Right cardiac atrium (tissue), 5 donors: ENCODE results near the gene MRPL4. TPM values are rescaled to one million over a fixed set of nuclear protein-coding genes. Genes with fewer than 3 reads are reported as not detected.
"Not testable (repeated sequence)": the region's sequence is repeated elsewhere in the genome, so short reads cannot be mapped to it uniquely, and the experiment has no call there.

Source experiments
- ATAC-seq, 2 donors: fragments of 200-7000 bp; cut with Tn5 transposase; one replicate each; pipeline versions ENCODE4 v1.8.0 to v1.9.1; 2020; ENCODE audit warnings: moderate library complexity in 2 of 2, mild to moderate bottlenecking in 1 of 2
- DNase-seq, 3 donors: peaks; one replicate each; pipeline ENCODE4 v3.0.0-alpha.2; 2020
- H3K27ac ChIP-seq: one replicate; pipeline ENCODE4 v1.5.1; 2013; ENCODE audit warnings: mild to moderate bottlenecking, low read length, control low read depth, moderate library complexity
- H3K27me3 ChIP-seq: one replicate; pipeline ENCODE4 v1.6.1; 2013; ENCODE audit not compliant: control insufficient read depth, insufficient read depth
- H3K4me1 ChIP-seq: one replicate; pipeline ENCODE4 v1.6.1; 2013; ENCODE audit warnings: low read length; ENCODE audit not compliant: control insufficient read depth, insufficient read depth
- H3K4me3 ChIP-seq: one replicate; pipeline ENCODE4 v1.5.1; 2013; ENCODE audit warnings: low read length, control low read depth
- H3K9me3 ChIP-seq: one replicate; pipeline ENCODE4 v1.6.1; 2013; ENCODE audit warnings: low read length; ENCODE audit not compliant: control insufficient read depth
- WGBS: extraction: QIAGEN DNeasy Blood & Tissue Kit; methylation state at CpG from one replicate; pipeline ENCODE4 v1.1.7; 2013; 5-methylcytosine and 5-hydroxymethylcytosine counted together
- intact Hi-C, 4 donors: fragments of 100-400 bp; cut with DNase I; formaldehyde crosslinking; loops; one replicate each; pipeline versions ENCODE4 v1.11.0 to v1.14.0; 2022 to 2023
- polyA plus RNA-seq: library from polyadenylated mRNA; stranded (reverse); fragments of 200-250 nt; gene quantifications from one replicate; pipeline ENCODE4 v1.2.3, GENCODE V29; 2013
- total RNA-seq, 4 donors: library from RNA; stranded (reverse); fragmentation: NEBNext Ultra II Directional; extraction: Animal tissue kit (Norgen Biotek cat#: 25700); gene quantifications; one replicate each; pipeline ENCODE4 v1.2.1, GENCODE V29; 2021
- donor health status: healthy with polysubstance abuse.
- donor health status: DM: no; HTN: yes; CAD: no.
- donor health status: DM: no; HTN: no; CAD: no.
- donor health status: DM: no; HTN: yes; CAD: no; lungs with severe emphysema.
- donor health status: DM: yes; HTN: yes; CAD: no.

Gene MRPL4
- total and polyA plus RNA-seq, 5 donors = 54.1 to 66.6 (median 64.2) TPM

DNA sequence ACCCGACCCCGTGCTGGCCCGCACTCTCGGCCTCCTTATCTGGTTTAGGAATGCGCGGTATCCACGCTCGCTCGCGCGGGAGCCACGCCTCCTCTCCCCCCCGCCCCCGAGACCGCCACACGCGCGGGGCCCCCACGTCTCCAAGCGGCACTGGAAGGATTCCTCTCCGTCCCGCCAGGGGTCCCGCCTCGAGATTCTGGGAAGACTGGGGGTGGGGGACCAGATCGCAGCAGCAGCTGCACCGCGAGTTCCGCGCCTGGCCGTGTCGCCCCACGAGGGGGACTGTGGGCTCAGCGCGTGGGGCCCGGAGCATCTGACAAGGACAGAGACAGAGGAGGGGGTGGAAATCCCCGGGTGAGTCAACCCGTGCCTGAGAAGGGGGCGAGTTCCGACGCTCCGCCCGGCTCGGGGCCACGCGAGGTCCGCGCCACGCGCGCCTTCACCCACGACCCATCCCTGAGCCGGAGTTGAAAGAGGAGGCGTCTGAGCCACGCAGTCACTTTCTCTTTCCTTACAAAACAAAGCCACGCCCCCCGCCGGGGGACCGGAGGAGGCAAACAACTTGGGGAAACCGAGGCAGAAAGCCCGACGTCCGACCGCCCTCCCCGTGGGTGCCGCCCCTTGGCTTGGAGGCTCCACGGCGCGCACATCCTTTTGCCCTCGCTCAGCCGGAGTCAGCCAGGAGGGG, 21.7 kb upstream of the MRPL4 start:
- Histone ChIP-seq H3K4me3 (peak overlapping the region; percentile 97), H3K4me1 (peaks cover 5% of the 10 kb centered on the region), H3K27ac (peak overlapping the region; percentile 87), H3K9me3 (no peaks in the 10 kb centered on the region), H3K27me3 (no peaks in the 10 kb centered on the region)
- DNase-seq = peak; percentile 79 to 90 (median 89)
- intact Hi-C loops = loop anchor here in 1 of 4 donors (10.0 kb wide), 1 partner anchor 126 kb away; the partner anchor contains the start of genes ANGPTL6 and PPAN
- peak; percentile 13 to 32 for ATAC-seq
- under 1% methylated on average over 70 of the region's 70 CpGs for WGBS

DNA sequence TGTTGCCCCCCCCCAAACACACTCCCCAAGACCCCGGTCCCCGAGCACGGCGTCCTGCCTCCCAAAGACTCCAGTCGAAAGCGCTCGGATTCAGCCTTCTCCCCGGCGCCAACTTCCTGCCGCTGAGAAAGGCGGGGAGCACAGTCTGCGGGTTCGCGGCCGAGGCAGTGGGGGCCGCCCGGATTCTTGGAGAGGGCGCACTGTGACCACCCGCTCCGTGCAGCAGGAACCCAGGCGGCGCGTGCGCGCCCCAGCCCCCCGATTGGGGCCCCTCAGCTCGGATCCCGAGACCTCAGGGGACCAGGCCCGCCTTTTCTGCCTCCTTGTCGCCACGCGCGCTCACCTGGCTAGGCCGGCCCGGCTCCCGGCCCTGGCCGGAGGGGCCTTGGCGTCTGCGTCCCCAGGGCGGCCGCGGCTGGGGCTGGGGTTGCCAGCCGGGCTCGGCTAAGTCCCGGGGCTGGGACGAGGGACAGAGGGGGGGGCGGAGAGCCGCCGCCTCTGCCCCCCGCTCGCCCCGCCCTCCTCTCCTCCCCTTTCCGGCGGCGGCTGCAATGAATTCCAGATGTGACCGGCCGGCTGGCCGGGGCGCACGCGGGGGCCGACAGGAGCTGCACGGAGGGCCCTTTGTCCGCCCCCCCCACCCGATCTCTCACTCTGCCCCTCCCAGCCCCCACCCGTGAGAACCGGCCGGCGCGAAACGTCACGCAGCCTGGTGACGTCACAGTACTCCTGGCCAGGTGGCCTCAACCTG, 21.0 kb upstream of the MRPL4 start, which contains the start of gene S1PR2:
Gene S1PR2 (minus strand): TSS at position 471 of the 751 bp plus-strand sequence. CDS start 6,426 bp downstream, outside the sequence.
- H3K4me1 ChIP-seq = peaks cover 4% of the 10 kb centered on the region
- WGBS = under 1% methylated on average over 73 of the region's 73 CpGs

DNA sequence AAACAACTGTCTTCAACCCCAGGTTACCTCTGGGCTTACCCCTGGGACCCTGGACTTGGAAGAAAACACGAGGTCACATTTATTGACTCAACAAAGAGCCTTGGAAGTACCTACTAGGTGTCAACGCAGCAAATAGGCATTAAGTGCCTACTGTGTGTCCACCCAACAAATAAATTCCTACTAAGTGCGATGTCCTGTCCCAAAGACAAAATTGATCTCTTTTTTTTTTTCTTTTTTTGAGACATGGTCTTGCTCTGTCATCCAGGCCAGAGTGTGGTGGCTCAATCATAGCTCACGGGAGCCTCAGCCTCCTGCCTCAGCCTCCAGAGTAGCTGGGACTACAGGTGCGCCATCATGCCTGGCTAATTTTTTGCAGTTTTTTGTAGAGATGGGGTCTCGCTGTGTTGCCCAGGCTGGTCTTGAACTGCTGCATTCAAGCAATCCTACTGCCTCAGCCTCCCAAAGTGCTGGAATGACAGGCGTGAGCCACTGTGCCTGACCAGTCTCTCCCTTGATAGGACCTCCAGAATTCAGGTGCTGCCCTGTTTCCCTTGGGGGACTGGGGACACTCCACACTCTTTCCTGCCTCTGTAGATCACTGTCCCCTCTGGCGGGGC, 20.3 kb upstream of the MRPL4 start:
- DNase-seq (no peak), ATAC-seq (no peak)
- WGBS = 76% methylated on average over 8 of the region's 8 CpGs
- intact Hi-C loops = loop anchor here in 1 of 4 donors (10.0 kb wide), 1 partner anchor 127 kb away; the partner anchor contains the start of genes ANGPTL6 and PPAN
- Histone ChIP-seq H3K9me3 (no peaks in the 10 kb centered on the region), H3K4me3 (peak overlapping the region; percentile 97), H3K4me1 (peaks cover 3% of the 10 kb centered on the region), H3K27me3 (no peaks in the 10 kb centered on the region), H3K27ac (peak overlapping the region; percentile 56)

More for the DNA sequence above, 21.0 kb upstream of the MRPL4 start, which contains the start of gene S1PR2:
- Histone ChIP-seq H3K9me3 (no peaks in the 10 kb centered on the region), H3K27ac (peak within 1 kb of the TSS; percentile 87), H3K4me3 (peak within 1 kb of the TSS; percentile 97), H3K27me3 (no peaks in the 10 kb centered on the region)
- DNase-seq (peak; percentile 90 to 95 (median 95)), ATAC-seq (peak; percentile 73 to 74)
- intact Hi-C loops = loop anchor here in 1 of 4 donors (10.0 kb wide), 1 partner anchor 126 kb away; the partner anchor contains the start of genes ANGPTL6 and PPAN

DNA sequence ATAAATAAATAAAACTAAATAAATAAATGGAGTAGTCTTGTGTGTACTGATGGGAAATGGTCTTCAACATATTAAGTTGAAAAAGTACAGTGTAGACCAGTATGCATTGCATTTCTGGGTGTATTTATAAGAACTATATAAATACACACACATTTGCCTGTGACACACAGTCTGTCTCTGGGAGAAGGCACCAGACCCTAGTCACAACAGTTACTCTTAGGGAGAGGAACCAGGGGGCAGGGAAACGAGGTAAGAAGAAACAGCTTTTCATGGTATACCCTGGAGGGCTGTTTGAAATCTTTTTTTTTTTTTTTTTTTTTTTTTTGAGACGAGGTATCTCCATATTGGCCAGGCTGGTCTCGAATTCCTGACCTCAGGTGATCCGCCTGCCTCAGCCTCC, 18.1 kb upstream of the MRPL4 start:
- Histone ChIP-seq H3K27me3 (no peaks in the 10 kb centered on the region), H3K9me3 (no peaks in the 10 kb centered on the region), H3K4me1 (peaks cover 3% of the 10 kb centered on the region), H3K27ac (no peak overlapping the region), H3K4me3 (no peak overlapping the region)
- DNase-seq (no peak), ATAC-seq (no peak)
- intact Hi-C loops = loop anchor here in 1 of 4 donors (10.0 kb wide), 1 partner anchor 129 kb away; the partner anchor contains the start of genes ANGPTL6 and PPAN
- 85% methylated on average over 4 of the region's 4 CpGs for WGBS

DNA sequence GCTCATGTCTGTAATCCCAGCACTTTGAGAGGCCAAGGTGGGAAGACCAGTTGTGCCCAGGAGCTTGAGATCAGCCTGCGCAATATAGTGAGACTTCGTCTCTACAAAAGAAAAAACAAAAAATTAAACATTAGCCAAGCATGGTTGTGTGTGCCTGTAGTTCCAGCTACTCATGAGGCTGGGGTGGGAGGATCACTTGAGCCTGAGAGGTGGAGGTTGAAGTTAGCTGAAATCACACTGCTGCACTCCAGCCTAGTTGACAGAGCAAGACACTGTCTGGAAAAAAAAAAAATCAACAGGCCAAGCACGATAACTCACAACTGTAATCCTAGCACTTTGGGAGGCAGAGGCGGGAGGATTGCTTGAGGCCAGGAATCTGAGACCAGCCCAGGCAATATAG, 17.0 kb upstream of the MRPL4 start:
- intact Hi-C loops = loop anchor here in 1 of 4 donors (5.0 to 10.0 kb wide), 2 partner anchors 38 to 130 kb away; partner anchors contain the start of genes ANGPTL6 and PPAN
- no peak for ATAC-seq
- 75% methylated on average over 4 of the region's 4 CpGs for WGBS

DNA sequence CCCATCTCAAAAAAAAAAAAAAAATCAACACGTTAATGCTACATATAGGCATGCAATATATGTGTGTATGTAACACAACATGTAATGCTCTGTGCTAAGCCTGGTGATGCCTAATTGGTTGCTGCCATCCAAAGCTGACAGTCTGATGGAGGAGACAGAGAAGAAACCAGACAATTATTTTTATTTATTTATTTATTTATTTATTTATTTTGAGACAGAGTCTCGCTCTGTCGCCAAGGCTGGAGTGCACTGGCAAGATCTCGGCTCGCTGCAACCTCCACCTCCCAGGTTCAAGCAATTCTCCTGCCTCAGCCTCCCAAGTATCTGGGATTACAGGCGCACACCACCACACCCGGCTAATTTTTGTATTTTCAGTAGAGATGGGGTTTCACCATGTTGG, 16.6 kb upstream of the MRPL4 start:
- not testable (repeated sequence) for DNase-seq, H3K27me3 ChIP-seq, H3K27ac ChIP-seq, H3K4me1 ChIP-seq, H3K4me3 ChIP-seq, H3K9me3 ChIP-seq, ATAC-seq
- 93% methylated on average over 7 of the region's 7 CpGs for WGBS
- intact Hi-C loops = loop anchor here in 1 of 4 donors (5.0 to 10.0 kb wide), 2 partner anchors 38 to 131 kb away; partner anchors contain the start of genes ANGPTL6 and PPAN

More for the DNA sequence above, 17.0 kb upstream of the MRPL4 start:
- DNase-seq = no peak
- Histone ChIP-seq H3K9me3 (no peaks in the 10 kb centered on the region), H3K4me1 (no peaks in the 10 kb centered on the region), H3K4me3 (no peak overlapping the region), H3K27me3 (no peaks in the 10 kb centered on the region), H3K27ac (no peak overlapping the region)

DNA sequence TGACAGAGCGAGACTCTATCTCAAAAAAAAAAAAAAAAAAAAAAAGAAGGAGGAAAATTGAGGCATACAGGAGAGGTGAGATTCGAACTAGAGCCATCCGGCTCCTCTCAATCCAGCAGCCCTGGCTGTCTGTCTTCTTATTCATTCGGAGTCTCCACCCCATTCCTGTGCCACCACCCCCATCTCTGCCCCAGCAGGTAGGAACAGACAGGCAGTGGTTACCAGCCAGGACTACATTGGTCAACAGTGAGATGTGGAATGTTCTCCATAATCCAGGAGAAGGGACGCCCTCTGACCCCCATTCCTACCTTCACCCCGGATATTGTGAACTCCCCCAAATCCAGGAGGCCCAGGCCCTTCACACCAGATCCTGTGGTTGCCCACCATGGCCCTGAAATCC, 14.3 kb upstream of the MRPL4 start:
- no peak overlapping the region for H3K27ac ChIP-seq

DNA sequence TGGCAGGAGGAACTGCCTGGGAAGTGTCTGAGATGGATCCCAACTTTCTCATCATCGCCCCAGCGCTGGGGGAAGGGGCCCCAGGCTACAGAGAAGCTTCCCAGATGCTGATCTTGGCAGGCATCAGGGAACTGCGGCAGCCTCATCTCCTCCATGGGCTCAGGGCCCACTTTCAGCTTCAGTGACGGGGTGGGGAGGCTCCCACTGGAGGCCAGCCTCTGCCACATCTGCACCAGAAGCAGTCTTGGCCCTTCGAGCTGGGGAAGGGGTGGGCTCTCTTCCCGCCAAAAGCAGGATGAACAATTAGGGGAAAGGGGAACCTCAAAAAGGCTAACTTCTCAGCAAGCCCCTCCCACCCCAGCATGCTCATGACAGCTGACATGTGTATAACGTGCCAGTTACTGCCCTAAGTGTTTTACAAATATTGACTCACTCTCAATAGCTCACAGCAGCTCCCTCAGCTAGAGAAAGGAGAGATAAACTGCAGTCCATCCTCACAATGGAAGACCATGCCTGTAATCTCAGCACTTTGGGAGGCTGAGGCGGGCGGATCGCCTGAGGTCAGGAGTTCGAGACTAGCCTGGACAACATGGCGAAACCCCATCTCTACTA, 13.7 kb upstream of the MRPL4 start:
- H3K9me3 ChIP-seq = no peaks in the 10 kb centered on the region
- H3K27me3 ChIP-seq = no peaks in the 10 kb centered on the region
- peak overlapping the region; percentile 16 for H3K27ac ChIP-seq
- no peaks in the 10 kb centered on the region for H3K4me1 ChIP-seq
- DNase-seq (peak; percentile 87 to 91 (median 89)), ATAC-seq (peak; percentile 80 to 85)
- intact Hi-C loops = loop anchor here in 1 of 4 donors (5.0 to 10.0 kb wide), 2 partner anchors 41 to 133 kb away; partner anchors contain the start of genes ANGPTL6 and PPAN
- 51% methylated on average over 12 of the region's 12 CpGs for WGBS
- H3K4me3 ChIP-seq = no peak overlapping the region

More for the DNA sequence above, 14.3 kb upstream of the MRPL4 start:
- DNase-seq (no peak), ATAC-seq (no peak)
- intact Hi-C loops = loop anchor here in 1 of 4 donors (5.0 to 10.0 kb wide), 2 partner anchors 40 to 133 kb away; partner anchors contain the start of genes ANGPTL6 and PPAN
- Histone ChIP-seq H3K4me1 (no peaks in the 10 kb centered on the region), H3K9me3 (no peaks in the 10 kb centered on the region), H3K27me3 (no peaks in the 10 kb centered on the region), H3K4me3 (no peak overlapping the region)
- 76% methylated on average over 6 of the region's 6 CpGs for WGBS

DNA sequence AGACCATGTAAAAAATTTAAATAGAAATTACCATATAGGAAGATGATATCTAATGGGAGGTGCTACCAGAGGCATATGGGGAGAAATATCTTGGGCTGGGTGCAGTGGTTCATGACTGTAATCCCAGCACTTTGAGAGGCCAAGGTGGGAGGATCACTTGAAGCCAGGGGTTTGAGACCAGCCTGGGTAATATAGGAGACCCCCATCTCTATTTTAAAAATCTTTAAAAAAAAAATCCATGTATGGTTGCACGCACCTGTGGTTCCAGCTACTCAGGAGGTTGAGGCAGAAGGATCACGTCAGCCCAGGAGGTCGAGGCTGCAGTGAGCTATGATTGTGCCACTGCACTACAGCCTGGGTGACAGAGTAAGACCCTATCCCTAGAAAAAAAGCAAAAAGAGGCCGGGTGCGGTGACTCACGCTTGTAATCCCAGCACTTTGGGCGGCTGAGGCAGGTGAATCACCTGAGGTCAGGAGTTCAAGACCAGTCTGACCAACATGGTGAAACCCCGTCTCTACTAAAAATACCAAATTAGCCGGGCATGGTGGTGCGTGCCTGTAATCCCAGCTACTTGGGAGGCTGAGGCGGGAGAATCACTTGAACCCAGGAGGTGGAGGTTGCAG, 10.1 kb upstream of the MRPL4 start:
- H3K4me3 ChIP-seq, H3K9me3 ChIP-seq, ATAC-seq, DNase-seq, H3K27me3 ChIP-seq, H3K4me1 ChIP-seq, H3K27ac ChIP-seq: not testable (repeated sequence)
- 97% methylated on average over 11 of the region's 11 CpGs for WGBS
- intact Hi-C loops = loop anchor here in 1 of 4 donors (10.0 kb wide), 1 partner anchor 307 kb away; the partner anchor contains the start of gene OLFM2
